GM19397 (cell line): ENCODE results near the gene SSTR3.
"Not testable (repeated sequence)": the region's sequence is repeated elsewhere in the genome, so short reads cannot be mapped to it uniquely, and the experiment has no call there.

Source experiments
- ATAC-seq: cut with Tn5 transposase; IDR thresholded peaks from one replicate; pipeline ENCODE4 v1.9.1; 2021; ENCODE audit warnings: mild to moderate bottlenecking, moderate library complexity; ENCODE audit not compliant: unreplicated experiment

The SSTR3 gene

DNA sequence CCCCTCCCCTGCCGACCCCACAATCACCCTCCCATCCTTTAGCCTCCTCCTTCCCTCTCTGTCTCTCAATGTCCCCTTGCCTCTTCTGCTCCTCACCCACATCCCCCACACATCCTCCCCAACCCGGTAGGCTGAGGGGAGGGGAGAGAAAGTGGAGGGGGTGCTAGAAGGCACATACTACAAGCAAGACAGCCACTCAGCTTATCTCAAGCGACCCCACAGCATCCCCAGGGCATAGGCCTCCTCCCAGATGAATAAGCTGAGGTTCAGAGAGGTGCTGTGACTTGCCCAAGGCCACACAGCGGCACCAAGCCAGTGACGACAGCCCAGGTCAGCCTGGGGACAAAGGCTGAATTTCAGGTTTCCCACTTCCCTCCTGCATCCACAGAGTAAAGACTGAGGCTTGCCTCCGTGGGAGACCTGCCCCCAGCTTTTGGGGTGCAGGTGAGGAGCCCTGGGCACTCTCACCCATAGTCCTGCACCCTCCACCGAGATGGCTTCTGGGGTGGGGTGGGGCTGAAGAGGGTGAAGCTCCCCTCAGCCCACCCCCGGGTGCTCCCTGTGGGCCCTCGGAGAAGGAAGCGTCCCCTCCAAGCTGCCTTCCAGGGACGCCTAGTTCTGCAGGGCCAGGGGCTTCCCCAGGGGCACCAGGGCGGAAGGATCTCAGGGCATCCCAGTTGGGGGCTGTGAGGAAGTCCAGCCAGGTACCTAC, 31.3 kb upstream of the SSTR3 start:
- ATAC-seq = peak; percentile 21

DNA sequence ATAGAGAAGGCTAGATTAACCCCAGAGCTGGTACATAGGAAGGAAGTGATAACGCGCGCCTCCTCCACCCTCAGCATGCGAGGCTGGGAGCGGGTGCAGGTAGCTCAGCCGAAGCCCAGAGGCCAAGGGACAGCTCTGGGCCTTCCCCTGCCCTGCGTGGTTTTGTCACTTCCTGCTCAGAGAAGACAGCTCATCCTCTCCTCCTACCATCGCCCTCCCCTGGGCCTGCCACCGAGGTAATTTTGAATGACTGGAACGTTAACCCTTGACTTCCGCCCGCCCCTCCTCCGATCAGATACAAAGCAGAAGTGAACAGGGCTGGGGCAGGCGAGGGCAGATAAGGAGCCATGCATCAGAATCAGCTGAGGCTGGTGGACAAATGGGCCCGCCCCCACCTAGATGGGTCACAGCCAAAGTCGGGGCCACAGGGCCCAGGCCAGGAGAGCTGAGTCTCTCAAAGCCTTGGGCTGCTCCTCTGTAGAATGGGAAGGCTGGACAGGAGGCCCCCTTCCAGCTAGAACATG, 30.2 kb upstream of the SSTR3 start:
- peak; percentile 50 for ATAC-seq

DNA sequence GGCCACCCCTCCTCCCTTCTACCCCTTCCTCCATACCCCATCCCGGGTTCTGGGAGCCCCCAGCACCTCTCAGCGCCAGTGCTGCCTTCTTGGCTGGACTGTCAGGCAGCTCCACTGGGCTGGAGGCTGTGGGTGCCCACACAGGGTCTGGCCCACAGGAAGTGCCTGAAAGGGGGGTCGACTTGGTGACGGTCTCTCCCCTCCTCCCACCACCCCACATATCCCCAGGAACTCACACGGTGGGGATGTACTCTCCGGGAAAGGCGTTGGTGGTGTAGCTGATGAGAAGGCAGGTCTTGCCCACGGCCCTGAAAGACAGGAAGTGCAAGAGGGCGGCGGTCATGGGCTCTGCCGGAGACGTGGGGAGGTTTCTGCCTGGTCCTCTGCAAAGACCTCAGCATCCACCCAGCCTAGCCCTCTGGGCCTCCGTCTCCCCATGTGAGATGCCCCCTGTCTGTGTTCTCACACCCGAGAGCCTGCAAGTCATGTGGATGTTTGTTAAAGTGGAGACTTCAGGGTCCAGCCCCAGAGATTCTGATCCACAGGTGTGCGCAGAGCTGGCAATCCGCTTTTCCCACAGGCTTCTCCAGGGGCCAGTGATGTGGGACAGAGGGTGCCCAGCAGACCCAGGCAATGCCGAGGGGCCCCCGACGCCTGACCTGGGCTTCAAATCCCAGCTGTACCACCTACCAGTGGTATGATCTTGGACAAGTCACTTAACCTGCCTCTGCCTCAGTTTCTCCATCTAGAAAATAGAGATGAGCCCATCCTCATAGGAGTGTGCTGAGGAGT, 29.3 kb upstream of the SSTR3 start:
- ATAC-seq = no peak

DNA sequence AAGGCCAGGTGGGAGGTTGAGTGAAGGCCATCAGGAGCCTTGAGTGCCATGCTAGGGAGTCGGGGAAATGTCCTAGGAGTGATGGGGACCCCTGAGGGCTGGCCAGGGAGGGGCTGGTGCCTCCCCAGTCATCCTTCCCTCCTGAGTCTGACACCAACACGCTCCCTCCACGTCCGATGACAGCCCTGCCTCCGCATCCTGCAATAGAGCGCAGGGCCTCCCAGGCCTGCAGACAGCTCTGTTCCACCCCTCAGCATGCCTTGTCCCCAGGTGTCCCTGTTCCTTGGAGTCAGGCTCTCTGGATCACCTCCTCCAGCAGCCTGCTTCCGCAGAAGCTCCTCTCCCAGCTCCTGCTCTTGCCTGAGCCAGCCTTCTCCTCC, 28.7 kb upstream of the SSTR3 start:
- no peak for ATAC-seq

DNA sequence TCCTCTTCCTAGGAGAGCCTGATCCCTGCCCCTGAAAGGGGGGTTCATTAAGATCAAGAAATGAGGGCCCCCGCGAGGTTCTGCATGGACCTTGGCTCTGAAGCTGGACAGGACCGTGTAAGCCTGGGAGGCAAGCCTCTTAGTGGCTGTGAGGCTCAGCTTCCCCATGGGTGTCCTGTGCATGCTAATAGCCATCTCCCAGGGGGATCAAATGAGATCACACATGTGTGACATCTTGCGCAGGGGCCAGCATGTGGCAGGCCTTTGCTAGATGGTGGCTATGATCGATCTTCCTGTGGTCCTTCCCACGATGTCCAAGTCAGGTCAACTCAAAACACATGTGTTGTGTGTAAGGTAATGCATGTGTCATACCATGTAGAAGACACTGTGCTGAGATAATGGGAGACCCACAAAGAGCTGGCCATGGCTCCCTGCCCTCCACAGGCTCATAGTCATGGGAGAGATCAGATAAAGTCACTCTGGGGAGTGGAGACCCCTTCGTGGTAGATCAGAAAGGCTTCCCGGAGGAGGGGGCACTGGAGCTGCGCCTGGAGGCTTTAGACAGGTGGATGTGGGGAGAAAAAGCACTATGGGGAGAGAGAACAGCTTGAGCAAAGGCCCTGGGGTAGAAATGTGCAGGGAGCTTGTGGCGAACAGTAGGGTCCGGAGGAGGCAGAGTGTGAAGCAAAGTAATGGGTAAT, 28.1 kb upstream of the SSTR3 start:
- no peak for ATAC-seq

DNA sequence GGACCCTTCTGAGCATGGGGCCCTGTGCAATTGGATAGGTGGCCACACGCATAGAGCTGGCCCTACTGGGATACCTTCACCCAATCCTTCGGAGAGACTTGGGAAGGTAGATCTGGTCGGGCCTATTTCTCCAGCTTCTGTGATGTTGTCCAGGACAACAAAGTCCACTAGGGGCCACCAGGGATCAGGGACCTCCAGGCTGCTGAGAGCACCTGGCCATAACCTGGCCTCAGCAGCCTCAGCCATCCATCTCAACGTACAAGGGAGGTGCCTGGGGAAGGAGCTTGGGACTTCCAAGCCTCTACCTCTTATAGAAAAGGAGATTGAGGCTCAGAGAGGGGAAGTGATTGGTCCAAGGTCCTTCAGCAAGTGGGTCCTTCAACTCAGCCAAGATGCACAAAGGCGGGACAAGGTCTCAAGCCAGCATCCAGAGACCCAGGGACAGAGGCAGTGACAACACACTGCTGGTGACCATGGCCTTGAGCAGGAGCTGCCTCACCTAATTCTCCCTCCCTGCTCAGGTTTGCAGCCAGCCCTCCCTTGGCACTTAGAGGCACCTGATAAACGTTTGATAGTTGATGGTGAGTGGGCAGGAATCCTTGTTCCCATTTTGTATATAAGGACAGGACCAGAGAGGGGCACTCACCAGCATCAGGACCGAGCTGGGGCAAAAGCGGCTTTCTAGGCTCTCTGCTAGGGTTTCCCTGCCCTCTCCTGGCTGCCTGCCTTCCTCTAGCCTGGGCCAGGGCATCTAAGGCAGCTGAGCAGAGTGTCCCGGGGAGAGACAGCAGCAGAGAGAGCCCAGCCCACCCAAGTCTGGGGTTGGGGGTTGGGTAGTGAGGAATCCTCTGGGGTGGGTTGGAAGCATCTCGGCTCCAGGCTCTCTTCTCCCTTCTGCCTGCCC, 27.3 kb upstream of the SSTR3 start:
- ATAC-seq = no peak

DNA sequence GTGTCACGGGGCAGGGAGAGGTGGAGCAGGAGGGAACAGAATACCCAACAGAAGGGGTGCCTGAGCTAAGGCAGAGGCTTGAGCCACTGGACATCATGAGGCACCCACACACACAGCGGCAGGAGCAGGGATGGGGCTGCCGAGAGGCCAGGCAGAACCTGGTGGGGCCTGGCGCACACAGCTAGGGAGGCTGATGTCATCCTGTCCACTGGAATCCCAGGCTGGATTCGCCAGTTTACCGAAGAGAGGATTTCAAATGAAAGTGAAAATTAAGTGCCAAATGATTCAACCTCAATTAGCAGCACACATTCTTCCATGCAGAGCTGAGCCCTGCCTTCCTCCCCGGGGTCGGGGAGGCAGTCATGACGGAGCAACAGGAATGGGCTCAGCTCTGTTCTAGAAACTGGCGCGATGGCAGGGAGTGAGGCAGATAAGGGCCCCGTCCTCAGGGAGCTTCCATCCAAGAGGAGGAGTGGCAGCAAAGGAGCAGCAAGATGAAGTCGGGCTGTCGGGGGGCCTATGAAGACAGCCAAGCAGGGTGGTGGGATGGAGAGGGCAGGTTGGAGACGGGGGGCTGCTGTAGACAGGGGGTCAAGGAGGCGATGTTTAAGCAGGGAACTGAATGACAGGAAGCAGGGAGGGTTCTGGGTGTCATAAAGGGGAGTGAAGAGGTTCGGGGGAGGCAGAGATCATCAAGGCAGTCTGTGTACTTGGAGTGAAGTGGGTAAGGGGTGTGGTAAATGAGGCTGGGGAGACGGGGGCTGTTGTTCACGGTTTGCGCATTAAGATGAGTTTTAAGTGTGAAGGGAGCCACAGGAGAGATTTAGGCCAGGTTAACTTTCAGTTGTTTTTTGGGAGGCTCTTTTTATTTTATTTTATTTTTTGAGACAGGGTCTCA, 25.3 kb upstream of the SSTR3 start:
- ATAC-seq = no peak

DNA sequence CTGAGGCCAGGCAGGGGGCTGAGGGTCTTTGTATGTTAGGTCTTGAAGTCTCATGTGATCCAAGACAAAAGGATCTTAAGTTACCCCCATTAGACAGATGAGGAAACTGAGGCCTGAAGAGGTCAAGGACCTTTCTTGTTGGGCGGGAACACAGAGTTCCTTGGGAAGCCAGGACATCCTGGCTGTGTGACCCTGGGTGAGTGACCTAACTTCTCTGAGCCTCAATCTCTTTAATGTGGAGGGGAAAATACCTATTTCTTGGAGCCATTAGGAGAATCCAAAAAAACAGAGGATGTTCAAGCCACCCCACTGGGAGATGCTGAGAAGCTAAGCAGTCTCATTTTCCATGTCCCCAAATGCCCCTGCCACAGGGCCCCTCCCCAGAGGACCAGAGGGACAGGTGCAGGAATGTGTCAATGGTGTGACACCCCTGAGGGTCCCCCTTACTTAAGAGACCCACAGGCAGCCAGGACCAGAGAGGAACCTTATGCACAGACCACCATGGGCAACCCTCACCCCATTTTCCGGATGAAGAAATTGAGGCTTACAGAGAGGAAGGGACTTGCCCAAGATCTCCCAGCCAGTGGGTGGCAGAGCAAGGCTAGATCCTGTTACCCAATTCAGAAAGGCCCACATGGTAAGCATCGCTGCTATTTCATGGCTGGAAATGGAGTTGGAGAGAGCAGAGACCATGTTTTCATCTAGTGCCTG, 23.8 kb upstream of the SSTR3 start:
- no peak for ATAC-seq

DNA sequence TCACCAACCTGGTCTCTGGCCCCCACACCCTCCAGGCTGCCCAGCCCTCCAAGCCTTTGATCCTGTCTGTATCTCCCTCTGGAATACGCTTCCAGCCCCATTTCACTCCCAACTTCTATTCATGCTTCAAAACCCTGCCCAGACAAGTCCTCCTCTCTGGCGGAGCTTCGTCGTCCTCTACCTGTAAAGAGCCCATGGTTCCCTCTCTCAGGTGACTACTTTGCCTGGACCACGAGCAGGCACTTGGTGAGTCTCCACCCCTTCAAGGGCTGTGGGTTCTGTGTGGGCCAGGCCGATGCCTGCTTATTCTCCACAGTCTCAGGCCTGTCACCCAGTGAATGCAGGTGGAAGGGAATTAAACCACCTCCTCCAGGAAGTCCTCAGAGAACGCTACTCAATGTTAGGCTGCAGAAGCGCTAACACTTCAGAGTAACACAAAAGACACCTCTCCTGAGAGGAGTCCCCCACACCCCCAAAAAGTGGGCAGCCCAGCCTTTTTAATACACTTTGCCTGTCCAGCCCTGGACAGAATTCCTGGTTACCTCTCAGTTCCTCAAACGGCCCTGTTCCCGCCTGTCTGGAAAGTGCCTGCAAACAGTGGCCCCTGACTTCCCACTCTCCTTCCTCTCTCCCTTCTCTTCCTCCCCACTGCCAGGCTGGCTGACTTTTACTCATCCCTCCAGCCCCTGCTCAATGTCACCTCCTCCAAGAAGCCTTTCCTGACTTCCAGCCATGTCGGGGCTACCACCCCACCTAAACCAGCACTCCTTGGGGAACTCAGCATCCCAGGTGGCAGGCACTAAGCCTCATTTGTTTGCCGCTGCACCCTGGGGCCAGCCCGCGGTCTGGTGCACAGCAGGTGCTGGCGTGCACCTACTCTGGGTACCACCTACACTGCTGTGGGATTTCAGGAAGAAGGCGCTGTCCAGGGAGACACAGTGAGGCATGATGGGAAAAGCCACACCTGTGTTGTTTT, 22.7 kb upstream of the SSTR3 start:
- no peak for ATAC-seq

DNA sequence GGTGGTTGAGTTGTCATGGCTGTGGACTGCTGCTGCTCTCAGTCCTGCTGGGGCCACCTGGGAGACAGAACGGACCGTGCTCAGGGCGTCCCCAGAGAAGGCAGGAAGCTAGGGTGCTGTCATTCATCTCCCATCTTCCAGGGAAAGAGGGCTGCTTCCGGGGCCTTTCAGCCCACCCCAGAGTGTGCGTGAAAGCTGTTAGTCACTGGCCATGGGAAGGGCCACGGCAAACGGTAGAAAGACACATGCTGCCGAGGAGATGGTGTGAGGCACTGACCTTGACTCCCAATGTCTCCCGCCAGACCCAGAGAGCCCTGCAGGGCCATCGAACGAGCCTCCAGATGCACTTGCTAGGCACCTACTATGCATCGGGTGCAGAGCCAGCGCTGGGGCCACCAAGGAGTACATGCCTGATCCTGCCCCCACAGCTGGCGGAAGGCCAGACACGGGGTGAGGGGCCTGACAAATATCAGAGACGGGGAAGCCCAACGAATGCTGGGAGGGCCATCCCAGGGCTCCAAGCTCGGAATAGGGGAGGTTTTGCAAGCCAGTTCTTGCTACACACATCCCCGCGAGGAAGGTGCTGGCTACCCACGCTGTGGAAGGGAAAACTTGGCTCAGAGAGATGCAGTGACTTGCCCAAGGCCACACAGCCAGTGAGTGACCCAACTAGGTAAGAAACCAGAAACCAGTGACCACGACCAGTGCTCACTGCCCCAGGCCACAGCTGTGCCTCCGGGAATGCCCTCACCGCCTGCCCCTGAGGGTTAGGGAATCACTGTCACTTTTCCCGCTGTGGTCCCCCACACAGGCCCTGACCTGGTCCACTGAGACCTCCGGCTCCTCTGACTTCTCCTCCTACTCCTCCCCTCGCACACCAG, 21.7 kb upstream of the SSTR3 start:
- no peak for ATAC-seq

DNA sequence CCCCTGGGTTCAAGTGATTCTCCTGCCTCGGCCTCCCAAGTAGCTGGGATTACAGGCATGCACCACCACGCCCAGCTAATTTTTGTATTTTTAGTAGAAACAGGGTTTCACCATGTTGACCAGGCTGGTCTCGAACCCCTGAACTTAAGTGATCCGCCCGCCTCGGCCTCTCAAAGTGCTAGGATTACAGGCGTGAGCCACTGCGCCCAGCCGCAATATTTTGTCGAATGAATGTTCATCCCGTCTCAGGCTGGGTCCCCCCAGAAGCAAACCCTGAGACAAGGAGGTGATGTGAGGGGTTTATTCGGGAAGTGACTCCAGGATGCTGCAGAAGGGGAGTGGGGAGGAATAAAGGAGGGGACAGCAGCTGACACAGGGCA, 21.1 kb upstream of the SSTR3 start:
- not testable (repeated sequence) for ATAC-seq

DNA sequence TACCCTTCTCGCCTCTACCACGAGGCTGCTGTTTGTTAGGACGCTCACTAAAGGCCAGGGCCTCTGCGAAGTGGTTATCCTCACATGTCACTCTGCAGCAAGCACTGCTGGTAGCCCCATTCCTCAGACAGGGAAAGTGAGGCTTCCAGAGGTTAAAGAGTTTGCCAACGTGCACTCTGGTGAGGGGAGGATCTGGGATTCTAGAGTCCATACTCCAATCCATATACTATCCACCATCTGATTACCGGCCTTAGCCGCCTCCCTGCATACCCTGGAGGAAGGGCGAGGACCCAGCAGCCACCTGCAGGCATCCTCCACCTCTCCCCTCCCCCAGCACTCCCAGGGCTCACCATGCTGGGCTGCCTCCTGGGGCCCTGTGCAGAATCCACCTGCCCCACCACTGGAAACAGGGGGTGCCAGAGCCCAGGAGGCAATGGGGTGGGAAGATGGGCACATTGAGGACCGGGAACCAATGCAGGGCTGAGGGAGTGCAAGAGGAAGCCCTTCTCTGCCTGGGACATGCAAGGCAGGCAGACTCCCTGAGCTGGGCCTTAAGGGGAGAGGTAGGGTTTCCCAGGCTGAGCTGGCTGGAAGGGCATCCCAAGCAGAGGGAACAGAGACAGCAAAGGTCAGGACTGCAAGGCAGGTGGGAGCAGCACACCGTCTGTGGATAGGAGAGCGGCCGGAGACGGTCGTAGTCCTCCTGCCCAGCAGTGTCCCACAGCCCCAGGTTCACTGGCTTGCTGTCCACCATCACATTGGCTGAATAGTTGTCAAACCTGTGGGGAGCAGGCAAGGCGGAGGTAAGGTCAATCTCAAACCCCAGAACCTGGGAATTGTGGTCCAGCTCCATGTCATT, 20.1 kb upstream of the SSTR3 start:
- no peak for ATAC-seq

DNA sequence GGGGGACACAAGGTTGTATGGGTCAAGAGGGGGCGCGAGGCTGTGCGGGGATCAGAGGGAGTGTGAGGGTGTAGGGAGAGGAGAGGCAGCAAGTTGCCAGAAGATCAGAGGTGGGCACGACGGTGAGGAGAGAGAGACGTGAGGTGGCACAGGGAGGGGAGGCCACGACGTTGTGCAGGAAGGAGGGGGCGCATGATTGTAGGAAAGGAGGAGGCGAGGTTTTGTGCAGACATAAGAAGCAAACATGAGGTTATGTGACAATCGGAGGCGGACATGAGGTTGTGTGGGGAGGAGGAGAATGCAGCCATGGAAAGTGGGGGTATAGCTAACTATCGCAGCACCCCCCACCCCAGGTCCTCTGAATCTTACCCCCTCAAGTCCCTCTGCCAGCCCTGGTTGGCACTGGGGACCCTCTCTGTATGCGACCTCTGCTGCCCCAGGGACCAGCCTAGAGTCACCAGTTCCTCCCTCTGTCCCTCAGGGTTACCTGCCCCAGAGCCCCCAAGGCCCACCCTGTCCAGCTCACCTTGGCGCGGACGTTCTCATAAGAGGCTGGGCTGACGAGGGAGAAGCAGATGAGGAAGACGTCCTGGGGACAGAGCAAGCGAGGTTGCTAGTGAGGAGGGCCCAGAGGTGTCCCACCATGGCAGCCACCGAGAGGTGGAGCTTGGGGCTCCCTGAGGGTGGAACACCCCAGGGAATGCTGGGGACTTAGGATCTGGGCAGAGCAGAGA, 19.3 kb upstream of the SSTR3 start:
- ATAC-seq = no peak

DNA sequence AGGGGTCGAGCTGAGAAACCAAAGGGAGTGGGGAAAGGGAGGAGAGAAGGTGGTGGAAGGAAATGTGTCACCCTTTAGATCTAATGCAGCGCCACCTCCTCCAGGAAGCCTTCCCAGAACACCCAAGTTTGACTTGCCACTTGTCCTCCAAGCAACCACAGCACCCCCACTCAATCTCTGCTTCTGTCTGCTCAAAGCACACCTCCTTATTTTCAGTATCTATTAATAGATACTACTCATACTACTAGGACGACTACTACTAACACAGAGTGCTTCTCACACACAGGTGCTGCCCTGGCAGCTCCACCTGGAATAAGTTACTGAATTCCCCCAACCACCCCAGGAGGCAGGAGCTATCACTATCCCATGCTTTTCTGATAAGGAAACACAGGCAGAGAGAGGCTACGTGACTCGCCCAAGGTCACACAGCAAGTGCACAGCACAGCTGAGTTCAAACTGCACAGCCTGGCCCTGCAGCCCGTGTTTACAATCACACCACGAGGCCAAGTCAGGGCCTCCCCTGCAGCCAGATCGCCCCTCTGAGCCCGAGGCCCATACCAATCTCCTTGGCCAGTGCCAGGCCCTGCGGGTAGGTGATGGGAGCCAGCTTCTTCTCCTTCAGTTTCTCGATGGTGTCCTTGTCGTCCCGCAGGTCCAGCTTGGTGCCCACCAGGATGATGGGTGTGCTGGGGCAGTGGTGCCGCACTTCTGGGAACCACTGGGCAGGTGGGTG, 18.6 kb upstream of the SSTR3 start:
- no peak for ATAC-seq
